Activated T-cell treated with anti-CD3 and anti-CD28 coated beads, Interleukin-2, amount 50 U/mL, for 1 hour (primary cell): Measurements from ENCODE around the gene TSPAN9.

ENCODE experiments used
- DNase-seq: peaks from one replicate; pipeline ENCODE4 v3.0.0-alpha.2; 2020

The TSPAN9 gene

GRCh38 chr12:3102771-3103410 is 25.7 kb downstream of the TSPAN9 start:
- no peak for DNase-seq

GRCh38 chr12:3103806-3104205 is 26.6 kb downstream of the TSPAN9 start:
- no peak for DNase-seq

GRCh38 chr12:3105690-3106479 is 28.7 kb downstream of the TSPAN9 start:
- no peak for DNase-seq

- no peak for DNase-seq
Measured at GRCh38 chr12:3106579-3106978, 29.4 kb downstream of the TSPAN9 start.

- no peak for DNase-seq
Measured at GRCh38 chr12:3107071-3107583, 29.9 kb downstream of the TSPAN9 start.

- no peak for DNase-seq
Measured at GRCh38 chr12:3107954-3108353, 30.8 kb downstream of the TSPAN9 start.

- no peak for DNase-seq
Measured at GRCh38 chr12:3110578-3110977, 33.4 kb downstream of the TSPAN9 start.

- DNase-seq = no peak
Measured at GRCh38 chr12:3113671-3114325, 36.6 kb downstream of the TSPAN9 start.

- no peak for DNase-seq
Measured at GRCh38 chr12:3114671-3115070, 37.5 kb downstream of the TSPAN9 start.

- DNase-seq = no peak
Measured at GRCh38 chr12:3115078-3115477, 37.9 kb downstream of the TSPAN9 start.

GRCh38 chr12:3116106-3116844 is 39.1 kb downstream of the TSPAN9 start:
- DNase-seq = no peak

GRCh38 chr12:3117144-3117581 is 40.0 kb downstream of the TSPAN9 start:
- no peak for DNase-seq

GRCh38 chr12:3117591-3118015 is 40.4 kb downstream of the TSPAN9 start:
- no peak for DNase-seq

- no peak for DNase-seq
Measured at GRCh38 chr12:3119192-3119755, 42.1 kb downstream of the TSPAN9 start.

GRCh38 chr12:3119756-3120601 is 42.8 kb downstream of the TSPAN9 start:
- DNase-seq = no peak

- DNase-seq = no peak
Measured at GRCh38 chr12:3120701-3121100, 43.5 kb downstream of the TSPAN9 start.

GRCh38 chr12:3122841-3123678 is 45.9 kb downstream of the TSPAN9 start:
- DNase-seq = no peak

GRCh38 chr12:3123729-3124128 is 46.5 kb downstream of the TSPAN9 start:
- DNase-seq = no peak

GRCh38 chr12:3124917-3125316 is 47.7 kb downstream of the TSPAN9 start:
- no peak for DNase-seq

- no peak for DNase-seq
Measured at GRCh38 chr12:3125674-3126073, 48.5 kb downstream of the TSPAN9 start.

- no peak for DNase-seq
Measured at GRCh38 chr12:3127832-3128231, 50.7 kb downstream of the TSPAN9 start.
